CD14-positive monocyte (primary cell): ENCODE measurements around the gene SSU72. TPM values are rescaled to one million over a fixed set of nuclear protein-coding genes. Genes with fewer than 3 reads are reported as not detected.
"Not testable (repeated sequence)": the region's sequence is repeated elsewhere in the genome, so short reads cannot be mapped to it uniquely, and the experiment has no call there.

Experiments used
- DNase-seq, 3 donors: peaks; one replicate each; pipeline ENCODE4 v3.0.0-alpha.2; 2011 to 2022
- H2AFZ ChIP-seq: 2 replicates; pipeline ENCODE4 v1.6.0; 2012; ENCODE audit warnings: mild to moderate bottlenecking, low read depth, low read length, inconsistent platforms; ENCODE audit not compliant: insufficient read depth, poor library complexity, severe bottlenecking
- H3K27ac ChIP-seq, 2 donors: 1 replicate in 1 of 2; 2 replicates in 1 of 2; pipeline ENCODE4 v1.5.1; 2012 to 2013; ENCODE audit warnings: low read length in 2 of 2, control low read depth in 1 of 2, inconsistent platforms in 1 of 2, low read depth in 1 of 2, mild to moderate bottlenecking in 1 of 2
- H3K27me3 ChIP-seq, 2 donors: one replicate each; pipeline versions ENCODE4 v1.6.0 to v1.6.1; 2011 to 2013; ENCODE audit warnings: low read length in 2 of 2; ENCODE audit not compliant: control insufficient read depth in 2 of 2, insufficient read depth in 2 of 2
- H3K36me3 ChIP-seq, 2 donors: replicated peaks in 1 of 2; 1 replicate in 1 of 2; 2 replicates in 1 of 2; pipeline versions ENCODE4 v1.5.1 to v1.6.1; 2012 to 2013; ENCODE audit warnings: low read length in 2 of 2, control low read depth in 1 of 2, inconsistent platforms in 1 of 2, mild to moderate bottlenecking in 1 of 2; ENCODE audit not compliant: insufficient read depth in 2 of 2, control insufficient read depth in 1 of 2
- H3K4me1 ChIP-seq, 2 donors: 1 replicate in 1 of 2; 2 replicates in 1 of 2; pipeline versions ENCODE4 v1.5.1 to v1.6.1; 2012 to 2013; ENCODE audit warnings: low read length in 2 of 2, control low read depth in 1 of 2, inconsistent platforms in 1 of 2, mild to moderate bottlenecking in 1 of 2, moderate library complexity in 1 of 2; ENCODE audit not compliant: insufficient read depth in 2 of 2, control insufficient read depth in 1 of 2
- H3K4me2 ChIP-seq: replicated peaks from 2 replicates; pipeline ENCODE3; 2012; ENCODE audit warnings: low read length, moderate library complexity, mild to moderate bottlenecking; ENCODE audit not compliant: poor library complexity, severe bottlenecking; ENCODE audit errors: extremely low read depth
- H3K4me3 ChIP-seq, 3 experiments: fragments of 200-600 bp in 1 of 3; sonication (generic) in 1 of 3; replicated peaks in 1 of 3; 1 replicate in 2 of 3; 2 replicates in 1 of 3; pipeline ENCODE4 v1.5.1; 2011 to 2013; ENCODE audit warnings: low read length in 3 of 3, mild to moderate bottlenecking in 3 of 3, control low read depth in 2 of 3, low read depth in 2 of 3, inconsistent platforms in 1 of 3, moderate library complexity in 1 of 3
- H3K79me2 ChIP-seq: 2 replicates; pipeline ENCODE4 v1.6.0; 2012; ENCODE audit warnings: mild to moderate bottlenecking, control low read depth, inconsistent platforms, low read length, moderate library complexity; ENCODE audit not compliant: insufficient read depth
- H3K9ac ChIP-seq: 2 replicates; pipeline ENCODE4 v1.6.0; 2017; ENCODE audit warnings: low read length, mild to moderate bottlenecking; ENCODE audit not compliant: insufficient read depth, poor library complexity, severe bottlenecking
- H3K9me3 ChIP-seq, 2 donors: replicated peaks in 1 of 2; 1 replicate in 1 of 2; 2 replicates in 1 of 2; pipeline versions ENCODE4 v1.5.1 to v1.6.1; 2012 to 2013; ENCODE audit warnings: low read length in 2 of 2, control low read depth in 1 of 2; ENCODE audit not compliant: control insufficient read depth in 1 of 2, insufficient read depth in 1 of 2
- H4K20me1 ChIP-seq: 2 replicates; pipeline ENCODE4 v1.6.0; 2012; ENCODE audit warnings: mild to moderate bottlenecking, low read length, control low read depth, moderate library complexity; ENCODE audit not compliant: insufficient read depth
- H3K27ac Mint-ChIP-seq, 7 donors: one replicate each; pipeline ENCODE4 v1.8.0; 2020; ENCODE audit warnings: mild to moderate bottlenecking in 7 of 7, mixed read lengths in 7 of 7, moderate library complexity in 6 of 7, inconsistent platforms in 2 of 7
- H3K27me3 Mint-ChIP-seq, 3 donors: one replicate each; pipeline ENCODE4 v1.8.0; 2021 to 2022; ENCODE audit warnings: low read depth in 3 of 3, mild to moderate bottlenecking in 3 of 3, mixed read lengths in 3 of 3, moderate library complexity in 3 of 3, inconsistent platforms in 1 of 3
- H3K36me3 Mint-ChIP-seq, 2 donors: one replicate each; pipeline ENCODE4 v1.8.0; 2020; ENCODE audit warnings: mixed read lengths in 2 of 2, inconsistent platforms in 1 of 2, mild to moderate bottlenecking in 1 of 2
- H3K4me1 Mint-ChIP-seq: one replicate; pipeline ENCODE4 v1.8.0; 2020; ENCODE audit warnings: mild to moderate bottlenecking, mixed read lengths
- H3K4me3 Mint-ChIP-seq, 2 donors: one replicate each; pipeline ENCODE4 v1.8.0; 2020; ENCODE audit warnings: mild to moderate bottlenecking in 2 of 2, mixed read lengths in 2 of 2, moderate library complexity in 1 of 2
- H3K9me3 Mint-ChIP-seq, 7 donors: one replicate each; pipeline ENCODE4 v1.8.0; 2020 to 2022; ENCODE audit warnings: mixed read lengths in 7 of 7, mild to moderate bottlenecking in 6 of 7, moderate library complexity in 6 of 7, inconsistent platforms in 2 of 7
- WGBS: methylation state at CpG from one replicate; pipeline ENCODE4 v1.1.5; 2013; ENCODE audit warnings: missing lambda C conversion rate; ENCODE audit not compliant: insufficient coverage; 5-methylcytosine and 5-hydroxymethylcytosine counted together
- intact Hi-C, 2 donors: fragments of 100-400 bp; cut with micrococcal nuclease; formaldehyde crosslinking; loops; one replicate each; pipeline versions ENCODE4 v1.15.0 to v1.15.1; 2023
- polyA plus RNA-seq, 3 donors: library from polyadenylated mRNA; depleted of rRNA in 1 of 3; unstranded in 2 of 3; stranded (reverse) in 1 of 3; fragments of 300-500 nt in 2 of 3; fragments of >200 nt in 1 of 3; fragmentation: Illumina TruSeq in 2 of 3; gene quantifications; 1 replicate in 2 of 3; 2 replicates in 1 of 3; pipeline ENCODE4 v1.2.3, GENCODE V29; 2012 to 2021
- TF ChIP-seq, protein P1 (sequence below): fragments of 200-600 bp; IDR thresholded peaks from one replicate; pipeline ENCODE4 v1.8.0; 2022; ENCODE audit warnings: antibody characterized with exemption, mild to moderate bottlenecking

The SSU72 gene
- polyA plus RNA-seq, 3 donors = 88.1 to 168 (median 138) TPM

DNA sequence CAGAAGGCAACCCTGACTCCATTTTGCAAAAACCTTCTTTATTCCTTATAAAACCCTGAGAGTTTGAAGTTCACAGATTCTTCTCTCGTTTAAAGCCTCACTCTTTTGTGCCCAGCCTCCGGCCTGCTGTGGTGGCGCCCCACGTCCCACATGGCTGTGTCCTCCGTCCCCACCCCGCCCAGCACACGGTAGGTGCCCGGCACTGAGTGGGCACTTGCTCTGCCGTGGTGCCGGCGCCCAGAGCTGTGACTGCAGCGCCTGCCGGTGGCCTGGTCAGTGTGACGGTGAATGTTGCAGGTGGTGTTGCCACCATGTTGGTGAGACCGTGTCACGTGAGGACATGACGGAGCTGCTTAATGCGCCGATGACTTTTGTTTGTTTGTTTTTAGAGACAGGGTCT lies 53.3 kb downstream of the SSU72 start:
- TF ChIP-seq, protein P1, sequence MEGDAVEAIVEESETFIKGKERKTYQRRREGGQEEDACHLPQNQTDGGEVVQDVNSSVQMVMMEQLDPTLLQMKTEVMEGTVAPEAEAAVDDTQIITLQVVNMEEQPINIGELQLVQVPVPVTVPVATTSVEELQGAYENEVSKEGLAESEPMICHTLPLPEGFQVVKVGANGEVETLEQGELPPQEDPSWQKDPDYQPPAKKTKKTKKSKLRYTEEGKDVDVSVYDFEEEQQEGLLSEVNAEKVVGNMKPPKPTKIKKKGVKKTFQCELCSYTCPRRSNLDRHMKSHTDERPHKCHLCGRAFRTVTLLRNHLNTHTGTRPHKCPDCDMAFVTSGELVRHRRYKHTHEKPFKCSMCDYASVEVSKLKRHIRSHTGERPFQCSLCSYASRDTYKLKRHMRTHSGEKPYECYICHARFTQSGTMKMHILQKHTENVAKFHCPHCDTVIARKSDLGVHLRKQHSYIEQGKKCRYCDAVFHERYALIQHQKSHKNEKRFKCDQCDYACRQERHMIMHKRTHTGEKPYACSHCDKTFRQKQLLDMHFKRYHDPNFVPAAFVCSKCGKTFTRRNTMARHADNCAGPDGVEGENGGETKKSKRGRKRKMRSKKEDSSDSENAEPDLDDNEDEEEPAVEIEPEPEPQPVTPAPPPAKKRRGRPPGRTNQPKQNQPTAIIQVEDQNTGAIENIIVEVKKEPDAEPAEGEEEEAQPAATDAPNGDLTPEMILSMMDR = no peak
- no peak for DNase-seq
- Histone ChIP-seq H3K9me3 (no peaks in the 10 kb centered on the region), H3K4me2 (no peak overlapping the region), H3K79me2 (no peaks in the 10 kb centered on the region), H3K27ac (no peak overlapping the region), H3K4me1 (no peaks in the 10 kb centered on the region), H3K27me3 (no peaks in the 10 kb centered on the region), H4K20me1 (no peaks in the 10 kb centered on the region), H3K36me3 (peaks cover 22 to 37% of the 10 kb centered on the region in 2 donors), H2AFZ (no peak overlapping the region), H3K4me3 (no peak overlapping the region), H3K9ac (no peak overlapping the region)
- Mint-ChIP-seq H3K27ac (no peak overlapping the region), H3K36me3 (peaks cover 27 to 74% of the 10 kb centered on the region in 2 donors), H3K4me1 (no peaks in the 10 kb centered on the region), H3K27me3 (no peaks in the 10 kb centered on the region), H3K9me3 (no peaks in the 10 kb centered on the region), H3K4me3 (no peak overlapping the region)
- intact Hi-C loops = no loop called here
- 94% methylated on average over 15 of the region's 19 CpGs for WGBS

DNA sequence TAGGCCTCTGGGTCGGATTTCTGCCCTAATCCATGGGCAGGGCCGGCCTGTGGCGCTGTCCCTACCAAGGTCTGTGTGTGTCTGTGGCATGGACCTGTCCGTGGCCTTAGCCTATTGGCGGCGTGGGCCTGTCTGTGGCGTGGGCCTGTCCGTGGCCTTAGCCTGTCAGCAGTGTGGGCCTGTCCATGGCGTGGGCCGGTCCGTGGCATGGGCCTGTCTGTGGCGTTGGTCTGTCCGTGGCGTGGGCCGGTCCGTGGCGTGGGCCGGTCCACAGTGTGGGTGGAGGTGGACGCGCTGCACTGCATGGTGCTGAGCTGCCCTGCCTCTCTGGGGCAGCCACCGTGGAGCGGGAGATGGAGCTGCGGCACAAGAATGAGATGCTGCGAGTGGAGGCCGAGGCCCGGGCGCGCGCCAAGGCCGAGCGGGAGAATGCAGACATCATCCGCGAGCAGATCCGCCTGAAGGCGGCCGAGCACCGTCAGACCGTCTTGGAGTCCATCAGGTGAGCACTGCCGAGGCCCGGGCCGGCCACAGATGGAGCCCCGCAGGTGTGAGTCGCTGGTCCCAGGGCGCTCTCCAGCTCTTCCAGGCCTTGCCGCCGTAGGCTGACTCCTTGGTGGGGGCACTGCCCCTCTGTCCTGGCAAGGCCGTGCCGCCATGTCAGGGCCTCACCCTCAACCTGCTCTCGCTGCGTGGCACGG lies 54.7 kb downstream of the SSU72 start:
- WGBS = 98% methylated on average over 37 of the region's 51 CpGs
- peaks cover 19 to 34% of the 10 kb centered on the region in 2 donors for H3K36me3 ChIP-seq

DNA sequence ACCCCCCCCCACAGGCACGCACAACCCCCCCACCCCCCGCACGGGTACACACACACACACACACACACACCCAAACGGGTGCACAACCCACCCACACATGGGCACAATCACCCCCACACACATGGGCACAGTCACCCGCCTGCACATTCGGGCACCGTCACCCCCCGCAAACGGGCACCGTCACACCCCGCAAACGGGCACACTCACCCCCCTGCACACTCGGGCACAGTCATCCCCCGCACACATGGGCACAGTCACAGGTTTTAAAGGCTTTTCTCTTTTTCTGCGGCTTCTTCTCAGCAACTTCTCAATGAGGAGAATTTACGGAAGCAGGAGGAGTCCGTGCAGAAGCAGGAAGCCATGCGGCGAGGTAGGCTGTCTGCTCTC lies 56.0 kb downstream of the SSU72 start:
- H3K27ac ChIP-seq, H3K9me3 ChIP-seq, H3K4me3 ChIP-seq, H4K20me1 ChIP-seq, intact Hi-C loops, H3K4me1 Mint-ChIP-seq, H3K4me3 Mint-ChIP-seq, H3K9ac ChIP-seq, H2AFZ ChIP-seq, H3K4me2 ChIP-seq, H3K27ac Mint-ChIP-seq, H3K27me3 Mint-ChIP-seq, H3K79me2 ChIP-seq, H3K27me3 ChIP-seq, H3K9me3 Mint-ChIP-seq, DNase-seq, H3K4me1 ChIP-seq: not testable (repeated sequence)
- H3K36me3 Mint-ChIP-seq = peaks cover 25 to 68% of the 10 kb centered on the region in 2 donors
- H3K36me3 ChIP-seq = peaks cover 19 to 34% of the 10 kb centered on the region in 2 donors
- 92% methylated on average over 5 of the region's 19 CpGs for WGBS

More for the DNA sequence above, 54.7 kb downstream of the SSU72 start:
- intact Hi-C loops, H2AFZ ChIP-seq, H3K9me3 ChIP-seq, H3K27ac ChIP-seq, H3K9ac ChIP-seq, DNase-seq, H3K27me3 Mint-ChIP-seq, H4K20me1 ChIP-seq, H3K79me2 ChIP-seq, H3K4me1 Mint-ChIP-seq, H3K4me1 ChIP-seq, H3K4me2 ChIP-seq, H3K9me3 Mint-ChIP-seq, H3K4me3 Mint-ChIP-seq, H3K27me3 ChIP-seq, H3K4me3 ChIP-seq, H3K27ac Mint-ChIP-seq: not testable (repeated sequence)
- H3K36me3 Mint-ChIP-seq = peaks cover 29 to 72% of the 10 kb centered on the region in 2 donors
